Renal cortex interstitium (tissue), 15 donors: Measurements from ENCODE around the gene UGGT1. TPM values are rescaled to one million over a fixed set of nuclear protein-coding genes. Genes with fewer than 3 reads are reported as not detected.

ENCODE experiments used
- DNase-seq, 11 donors: peaks; one replicate each; pipeline ENCODE4 v3.0.0-alpha.2; 2013; ENCODE audit warnings: low read depth in 9 of 11, low spot score in 4 of 11; ENCODE audit errors: extremely low read depth in 1 of 11
- long read RNA-seq, 16 experiments: transcript quantifications; one replicate each; lab custom pipeline, GENCODE V29; 2026
- polyA plus RNA-seq, 3 donors: library from polyadenylated mRNA; unstranded; fragments of 120-200 nt; gene quantifications; one replicate each; pipeline ENCODE4 v1.2.1, GENCODE V29; 2013; ENCODE audit not compliant: insufficient read length in 3 of 3

Gene UGGT1, protein sequence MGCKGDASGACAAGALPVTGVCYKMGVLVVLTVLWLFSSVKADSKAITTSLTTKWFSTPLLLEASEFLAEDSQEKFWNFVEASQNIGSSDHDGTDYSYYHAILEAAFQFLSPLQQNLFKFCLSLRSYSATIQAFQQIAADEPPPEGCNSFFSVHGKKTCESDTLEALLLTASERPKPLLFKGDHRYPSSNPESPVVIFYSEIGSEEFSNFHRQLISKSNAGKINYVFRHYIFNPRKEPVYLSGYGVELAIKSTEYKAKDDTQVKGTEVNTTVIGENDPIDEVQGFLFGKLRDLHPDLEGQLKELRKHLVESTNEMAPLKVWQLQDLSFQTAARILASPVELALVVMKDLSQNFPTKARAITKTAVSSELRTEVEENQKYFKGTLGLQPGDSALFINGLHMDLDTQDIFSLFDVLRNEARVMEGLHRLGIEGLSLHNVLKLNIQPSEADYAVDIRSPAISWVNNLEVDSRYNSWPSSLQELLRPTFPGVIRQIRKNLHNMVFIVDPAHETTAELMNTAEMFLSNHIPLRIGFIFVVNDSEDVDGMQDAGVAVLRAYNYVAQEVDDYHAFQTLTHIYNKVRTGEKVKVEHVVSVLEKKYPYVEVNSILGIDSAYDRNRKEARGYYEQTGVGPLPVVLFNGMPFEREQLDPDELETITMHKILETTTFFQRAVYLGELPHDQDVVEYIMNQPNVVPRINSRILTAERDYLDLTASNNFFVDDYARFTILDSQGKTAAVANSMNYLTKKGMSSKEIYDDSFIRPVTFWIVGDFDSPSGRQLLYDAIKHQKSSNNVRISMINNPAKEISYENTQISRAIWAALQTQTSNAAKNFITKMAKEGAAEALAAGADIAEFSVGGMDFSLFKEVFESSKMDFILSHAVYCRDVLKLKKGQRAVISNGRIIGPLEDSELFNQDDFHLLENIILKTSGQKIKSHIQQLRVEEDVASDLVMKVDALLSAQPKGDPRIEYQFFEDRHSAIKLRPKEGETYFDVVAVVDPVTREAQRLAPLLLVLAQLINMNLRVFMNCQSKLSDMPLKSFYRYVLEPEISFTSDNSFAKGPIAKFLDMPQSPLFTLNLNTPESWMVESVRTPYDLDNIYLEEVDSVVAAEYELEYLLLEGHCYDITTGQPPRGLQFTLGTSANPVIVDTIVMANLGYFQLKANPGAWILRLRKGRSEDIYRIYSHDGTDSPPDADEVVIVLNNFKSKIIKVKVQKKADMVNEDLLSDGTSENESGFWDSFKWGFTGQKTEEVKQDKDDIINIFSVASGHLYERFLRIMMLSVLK (N-terminal part only)
- 10 to 100 TPM; 33.5 to 44.9 (median 36.0) TPM for polyA plus RNA-seq
- long read RNA-seq, donor 1: 0 reads
- long read RNA-seq, donor 2, full-length matches to known transcripts: 1 of 1 reads
- long read RNA-seq, donor 2, partial matches to known transcripts: 0 of 1 reads
- long read RNA-seq, donor 2, other reads (novel, unspliced or antisense): 0 of 1 reads
- long read RNA-seq, donor 3, full-length matches to known transcripts: 3 of 36 reads
- long read RNA-seq, donor 3, partial matches to known transcripts: 33 of 36 reads
- long read RNA-seq, donor 3, other reads (novel, unspliced or antisense): 0 of 36 reads
- long read RNA-seq, donor 4, partial matches to known transcripts: 9 of 9 reads
- long read RNA-seq, donor 4, other reads (novel, unspliced or antisense): 0 of 9 reads
- long read RNA-seq, donor 5: 0 reads
- long read RNA-seq, donor 6, partial matches to known transcripts: 5 of 5 reads
- long read RNA-seq, donor 6, other reads (novel, unspliced or antisense): 0 of 5 reads
- long read RNA-seq, donor 7, partial matches to known transcripts: 9 of 9 reads
- long read RNA-seq, donor 7, other reads (novel, unspliced or antisense): 0 of 9 reads
- long read RNA-seq, donor 8: 0 reads
- long read RNA-seq, donor 9, full-length matches to known transcripts: 1 of 15 reads
- long read RNA-seq, donor 9, partial matches to known transcripts: 14 of 15 reads
- long read RNA-seq, donor 9, other reads (novel, unspliced or antisense): 0 of 15 reads
- long read RNA-seq, donor 10, partial matches to known transcripts: 7 of 7 reads
- long read RNA-seq, donor 10, other reads (novel, unspliced or antisense): 0 of 7 reads
- long read RNA-seq, donor 11, full-length matches to known transcripts: 2 of 2 reads
- long read RNA-seq, donor 11, partial matches to known transcripts: 0 of 2 reads
- long read RNA-seq, donor 11, other reads (novel, unspliced or antisense): 0 of 2 reads
- long read RNA-seq, donor 12: 0 reads
- long read RNA-seq, donor 13, partial matches to known transcripts: 9 of 9 reads
- long read RNA-seq, donor 13, other reads (novel, unspliced or antisense): 0 of 9 reads
- long read RNA-seq, donor 14: 0 reads
- long read RNA-seq, donor 15: 0 reads
- long read RNA-seq, donor 16, full-length matches to known transcripts: 1 of 25 reads
- long read RNA-seq, donor 16, partial matches to known transcripts: 24 of 25 reads
- long read RNA-seq, donor 16, other reads (novel, unspliced or antisense): 0 of 25 reads

DNA sequence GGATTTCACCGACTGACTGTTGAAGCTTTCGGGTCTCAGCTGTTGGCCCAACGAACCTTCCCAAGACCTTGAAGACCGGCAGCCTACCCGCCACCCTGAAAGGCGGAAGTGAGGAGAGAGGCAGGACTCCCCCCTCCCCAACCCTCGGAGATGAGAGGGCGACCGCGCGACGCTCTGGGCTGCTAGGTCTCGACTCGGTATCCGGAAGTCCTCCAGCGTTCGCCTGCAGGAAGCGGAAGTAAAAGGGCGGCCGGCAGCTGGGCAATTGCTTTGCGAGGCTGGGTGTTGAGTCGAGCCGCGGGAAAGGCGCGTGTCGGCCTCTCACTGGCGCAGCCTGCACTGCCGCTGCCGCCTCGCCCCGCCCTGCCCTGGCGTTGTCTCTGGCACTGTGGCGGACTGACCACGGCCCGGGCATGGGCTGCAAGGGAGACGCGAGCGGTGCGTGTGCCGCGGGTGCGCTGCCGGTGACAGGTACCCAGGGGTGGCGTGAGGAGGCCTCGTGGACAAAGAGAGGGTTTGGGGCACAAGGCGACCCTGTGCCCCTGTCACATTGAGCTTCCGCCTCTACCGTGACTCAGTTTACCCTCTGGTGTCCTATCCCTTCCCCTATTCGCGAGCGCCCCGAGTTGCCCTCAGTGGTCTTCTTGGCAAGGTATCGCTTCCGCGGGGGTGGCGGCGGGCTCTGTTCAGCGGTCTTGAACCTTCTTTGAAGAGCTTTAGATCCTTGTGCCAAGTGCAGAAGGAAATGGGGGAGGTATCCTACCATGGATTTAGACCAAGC is at the start of gene UGGT1:
Gene UGGT1, plus strand, starts transcription at position 256 of the 781 bp plus-strand sequence. Its CDS starts 158 bp downstream, at position 414.
- DNase-seq: peak; percentile 89 to 97 (median 93)

GRCh38 chr2:128041561-128041960 is 49.4 kb upstream of the UGGT1 start:
- DNase-seq: no peak

- no peak for DNase-seq
Observed at GRCh38 chr2:128043041-128043440, 48.0 kb upstream of the UGGT1 start.

GRCh38 chr2:128053331-128053730 is 37.7 kb upstream of the UGGT1 start:
- no peak for DNase-seq

DNA sequence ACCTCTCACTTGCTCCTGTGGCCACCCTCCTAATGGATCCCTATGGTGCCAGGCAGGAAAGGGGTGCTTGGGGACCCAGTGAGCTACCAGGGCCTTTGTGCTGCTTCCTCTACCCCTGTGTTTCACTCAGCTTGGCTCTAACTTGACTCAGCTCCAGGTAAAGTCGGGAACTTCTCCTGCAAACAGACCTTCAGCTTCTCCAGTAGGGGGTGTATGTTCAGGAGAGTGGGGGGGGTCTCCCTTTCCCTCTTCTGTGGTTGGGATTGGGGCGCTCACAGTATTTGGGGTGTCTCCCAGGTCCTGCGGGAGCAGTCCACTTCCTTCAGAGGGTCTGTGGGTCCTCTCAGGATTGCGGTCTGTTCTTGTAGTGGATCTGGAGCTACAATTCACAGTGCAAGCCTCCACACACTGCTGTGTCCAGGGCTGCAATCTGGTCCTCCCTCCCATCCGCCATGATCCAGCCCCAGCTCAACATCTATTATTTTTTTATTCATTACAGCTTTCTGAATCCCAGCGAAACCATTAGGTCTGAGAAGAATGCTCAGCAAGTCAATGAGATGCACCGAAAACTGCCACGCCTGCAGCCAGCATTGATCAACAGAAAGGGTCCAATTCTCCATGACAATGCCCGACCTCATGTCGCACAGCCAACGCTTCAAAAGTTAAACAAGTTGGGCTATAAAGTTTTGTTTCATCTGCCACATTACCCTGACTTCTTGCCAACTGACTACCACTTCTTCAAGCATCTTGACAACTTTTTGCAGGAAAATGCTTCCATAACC is 36.7 kb upstream of the UGGT1 start:
- no peak for DNase-seq

- DNase-seq: no peak
Observed at GRCh38 chr2:128057334-128057733, 33.7 kb upstream of the UGGT1 start.

GRCh38 chr2:128058114-128058513 is 32.9 kb upstream of the UGGT1 start:
- no peak for DNase-seq

- no peak for DNase-seq
Observed at GRCh38 chr2:128062571-128062970, 28.4 kb upstream of the UGGT1 start.

DNA sequence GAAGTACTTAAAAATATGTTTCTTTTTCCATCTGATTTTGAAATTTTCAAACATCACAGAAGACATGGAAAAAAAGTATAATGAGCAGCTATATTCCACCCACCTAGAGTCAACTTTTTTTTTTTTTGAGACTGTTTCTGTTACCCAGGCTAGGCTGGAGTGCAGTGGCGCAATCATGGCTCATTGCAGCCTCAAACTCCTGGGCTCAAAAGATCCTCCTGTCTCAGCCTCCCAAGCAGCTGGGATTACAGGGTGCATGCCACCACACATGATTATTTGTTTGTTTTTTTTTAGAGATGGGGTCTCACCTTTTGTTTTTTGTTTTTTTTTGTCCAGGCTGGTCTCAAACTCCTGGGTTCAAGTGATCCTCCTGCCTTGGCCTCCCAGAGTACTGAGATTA is 26.6 kb upstream of the UGGT1 start:
- no peak for DNase-seq

- no peak for DNase-seq
Observed at GRCh38 chr2:128069769-128070168, 21.2 kb upstream of the UGGT1 start.

DNA sequence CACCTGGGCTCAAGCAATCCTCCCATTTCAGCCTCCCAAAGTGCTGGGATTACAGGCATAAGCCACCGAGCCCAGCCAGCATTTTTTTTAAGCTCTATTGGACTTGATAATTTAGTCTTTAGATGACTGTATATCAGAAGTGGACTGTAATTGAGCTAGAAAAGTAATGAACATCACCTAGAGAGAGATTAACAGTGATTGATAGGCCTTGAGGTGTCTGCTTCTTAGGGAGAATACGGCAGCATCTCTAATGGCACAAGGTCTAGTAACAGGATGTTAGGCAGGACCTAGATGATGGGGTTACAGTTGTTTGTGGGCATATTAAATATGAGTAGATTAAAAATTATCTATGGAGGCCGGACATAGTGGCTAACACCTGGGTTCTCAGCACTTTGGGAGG is 17.7 kb upstream of the UGGT1 start:
- no peak for DNase-seq

GRCh38 chr2:128076461-128077106 is 14.4 kb upstream of the UGGT1 start:
- DNase-seq: no peak

GRCh38 chr2:128084757-128085156 is 6.2 kb upstream of the UGGT1 start:
- DNase-seq: no peak

GRCh38 chr2:128086244-128086643 is 4.8 kb upstream of the UGGT1 start:
- DNase-seq: no peak

DNA sequence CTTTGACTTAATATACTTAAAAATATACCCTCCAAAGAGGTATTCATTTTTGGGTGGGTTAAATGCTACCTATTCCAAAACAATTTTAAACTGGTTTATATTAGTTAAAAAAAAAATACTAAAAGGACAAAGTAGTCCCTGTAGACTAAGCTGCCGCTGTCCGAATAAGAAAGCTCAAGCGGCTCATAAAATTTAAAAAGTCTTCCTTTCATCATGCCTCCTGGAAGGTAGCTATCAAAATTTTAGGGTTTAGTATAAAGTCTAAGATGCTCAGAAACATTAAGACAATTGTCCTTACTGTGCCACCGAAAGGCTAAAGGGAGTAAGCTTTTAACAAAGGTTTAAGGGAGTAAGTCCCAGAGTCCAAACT is 440 bp upstream of the UGGT1 start:
- no peak for DNase-seq
